ENCODE data around the gene ARAP1.

- TF ChIP-seq POLR2A (IDR thresholded peaks at IDR 0.05) (no peak), CTCF (IDR thresholded peaks at IDR 0.05 in 8 of 11, conservative IDR thresholded peaks at IDR 0.05 in 3 of 11) (no peak), POLR2AphosphoS5 (IDR thresholded peaks at IDR 0.05) (no peak)
Measured at GRCh38 chr11:72670041-72670440, 82.2 kb downstream of the ARAP1 start.

All from spleen (tissue), 7 donors.